PC-9 (cell line): ENCODE results near the gene ZNF217. TPM values are rescaled to one million over a fixed set of nuclear protein-coding genes. Genes with fewer than 3 reads are reported as not detected.
"Not testable (repeated sequence)": the region's sequence is repeated elsewhere in the genome, so short reads cannot be mapped to it uniquely, and the experiment has no call there.

Experiments used
- BruUV-seq: library from RNA; stranded (reverse); fragments of 400-500 nt; replicated peaks from 2 replicates; lab custom pipeline; 2021; lab: Mats Ljungman, UMichigan
- CTCF ChIA-PET: fragments of 300-600 bp; sonication (Branson Sonifier 250); formaldehyde crosslinking; loops from one replicate; lab custom pipeline; 2022; ENCODE audit warnings: antibody characterized with exemption; lab: Charles Lee
- POLR2A ChIA-PET: fragments of 300-600 bp; sonication (Branson Sonifier 250); formaldehyde crosslinking; loops from one replicate; lab custom pipeline; 2022; ENCODE audit warnings: antibody characterized with exemption; ENCODE audit not compliant: unreplicated experiment; lab: Charles Lee
- DNase-seq, 2 experiments: peaks; one replicate each; pipeline versions ENCODE4 v3.0.0 to v3.0.0-alpha.2; 2015 to 2022; ENCODE audit warnings: mixed read lengths in 1 of 2
- H2AFZ ChIP-seq: fragments of 200-600 bp; sonication (generic); 2 replicates; pipeline ENCODE4 v1.8.1; 2017; ENCODE audit warnings: antibody characterized with exemption
- H3F3A ChIP-seq: fragments of 200-600 bp; sonication (generic); 2 replicates; pipeline ENCODE4 v1.8.1; 2017; ENCODE audit warnings: antibody characterized with exemption, mild to moderate bottlenecking, low read depth; ENCODE audit not compliant: insufficient read depth
- H3K27ac ChIP-seq: fragments of 200-600 bp; sonication (generic); 2 replicates; pipeline ENCODE4 v1.6.1; 2016; ENCODE audit warnings: mixed run types
- H3K27me3 ChIP-seq: fragments of 200-600 bp; sonication (generic); 2 replicates; pipeline ENCODE4 v1.6.1; 2016; ENCODE audit warnings: low read depth, mixed run types; ENCODE audit not compliant: insufficient read depth
- H3K36me3 ChIP-seq: fragments of 200-600 bp; sonication (generic); 2 replicates; pipeline ENCODE4 v1.6.1; 2016; ENCODE audit warnings: low read depth, mixed run types
- H3K4me1 ChIP-seq: fragments of 200-600 bp; sonication (generic); replicated peaks from 2 replicates; pipeline ENCODE4 v1.6.1; 2016; ENCODE audit warnings: mixed run types; ENCODE audit not compliant: insufficient read depth
- H3K4me2 ChIP-seq: fragments of 200-600 bp; sonication (generic); 2 replicates; pipeline ENCODE4 v1.6.1; 2017; ENCODE audit warnings: mixed run types
- H3K4me3 ChIP-seq: fragments of 200-600 bp; sonication (generic); 2 replicates; pipeline ENCODE4 v1.6.1; 2016; ENCODE audit warnings: mixed run types
- H3K79me2 ChIP-seq: fragments of 200-600 bp; sonication (generic); 2 replicates; pipeline ENCODE4 v1.6.1; 2017; ENCODE audit warnings: low read depth, mixed run types
- H3K9me2 ChIP-seq: fragments of 200-600 bp; sonication (generic); 2 replicates; pipeline ENCODE4 v1.8.1; 2017; ENCODE audit warnings: mild to moderate bottlenecking; ENCODE audit not compliant: insufficient read depth
- H3K9me3 ChIP-seq: fragments of 200-600 bp; sonication (generic); 2 replicates; pipeline ENCODE4 v1.8.1; 2016; ENCODE audit warnings: low read depth; ENCODE audit not compliant: insufficient read depth
- H4K20me1 ChIP-seq: fragments of 200-600 bp; sonication (generic); 2 replicates; pipeline ENCODE4 v1.8.1; 2017; ENCODE audit not compliant: insufficient read depth
- EZH2 ChIP-seq: fragments of 200-600 bp; sonication (generic); IDR thresholded peaks from 2 replicates; pipeline ENCODE4 v1.8.0; 2017; ENCODE audit warnings: antibody characterized with exemption, low read depth
- intact Hi-C: fragments of 100-400 bp; cut with micrococcal nuclease; formaldehyde crosslinking; loops from one replicate; pipeline ENCODE4 v1.10.0; 2022; ENCODE audit not compliant: unreplicated experiment
- total RNA-seq: library from RNA; stranded (reverse); gene quantifications from 2 replicates; pipeline ENCODE4 v1.2.3, GENCODE V29; 2021
- TF ChIP-seq, protein P1 (sequence below): fragments of 200-600 bp; sonication (generic); conservative IDR thresholded peaks from 2 replicates; pipeline ENCODE4 v1.6.1; 2017; ENCODE audit warnings: mixed run types, antibody characterized with exemption, mild to moderate bottlenecking, moderate library complexity

ZNF217 gene
- total RNA-seq, 1 experiment from 2014 or later = 63.8 TPM

DNA sequence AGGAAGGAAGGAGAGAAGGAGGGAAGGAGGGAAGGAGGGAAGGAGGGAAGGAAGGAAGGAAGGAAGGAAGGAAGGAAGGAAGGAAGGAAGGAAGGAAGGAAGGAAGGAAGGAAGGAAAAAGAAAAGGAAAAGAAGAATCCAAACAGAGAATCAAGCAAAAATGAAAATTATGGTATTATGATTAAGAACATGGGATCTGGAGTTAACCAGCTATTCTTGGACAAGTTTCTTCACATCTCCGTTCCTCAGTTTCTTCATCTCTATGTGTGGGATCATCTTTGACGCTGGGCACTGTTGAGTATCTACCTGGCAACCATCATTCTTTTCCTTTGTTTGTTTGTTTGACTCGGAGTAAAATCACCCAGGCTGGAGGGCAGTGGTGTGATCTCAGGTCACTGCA lies 71.6 kb downstream of the ZNF217 start:
- Histone ChIP-seq H4K20me1 (no peaks in the 10 kb centered on the region), H3F3A (no peaks in the 10 kb centered on the region), H3K36me3 (no peaks in the 10 kb centered on the region), H3K79me2 (no peaks in the 10 kb centered on the region), H3K27me3 (0 out of 2 replicates have a peak, but pooled peaks cover 8% of the 10 kb centered on the region), H3K9me3 (no peaks in the 10 kb centered on the region), H2AFZ (no peak overlapping the region), H3K4me2 (no peak overlapping the region), H3K9me2 (no peaks in the 10 kb centered on the region), H3K4me3 (no peak overlapping the region), H3K27ac (no peak overlapping the region), H3K4me1 (no peaks in the 10 kb centered on the region)
- intact Hi-C loops = no loop called here
- DNase-seq = no peak
- CTCF ChIA-PET = no interaction called here
- no peak for TF ChIP-seq EZH2
- TF ChIP-seq, protein P1, sequence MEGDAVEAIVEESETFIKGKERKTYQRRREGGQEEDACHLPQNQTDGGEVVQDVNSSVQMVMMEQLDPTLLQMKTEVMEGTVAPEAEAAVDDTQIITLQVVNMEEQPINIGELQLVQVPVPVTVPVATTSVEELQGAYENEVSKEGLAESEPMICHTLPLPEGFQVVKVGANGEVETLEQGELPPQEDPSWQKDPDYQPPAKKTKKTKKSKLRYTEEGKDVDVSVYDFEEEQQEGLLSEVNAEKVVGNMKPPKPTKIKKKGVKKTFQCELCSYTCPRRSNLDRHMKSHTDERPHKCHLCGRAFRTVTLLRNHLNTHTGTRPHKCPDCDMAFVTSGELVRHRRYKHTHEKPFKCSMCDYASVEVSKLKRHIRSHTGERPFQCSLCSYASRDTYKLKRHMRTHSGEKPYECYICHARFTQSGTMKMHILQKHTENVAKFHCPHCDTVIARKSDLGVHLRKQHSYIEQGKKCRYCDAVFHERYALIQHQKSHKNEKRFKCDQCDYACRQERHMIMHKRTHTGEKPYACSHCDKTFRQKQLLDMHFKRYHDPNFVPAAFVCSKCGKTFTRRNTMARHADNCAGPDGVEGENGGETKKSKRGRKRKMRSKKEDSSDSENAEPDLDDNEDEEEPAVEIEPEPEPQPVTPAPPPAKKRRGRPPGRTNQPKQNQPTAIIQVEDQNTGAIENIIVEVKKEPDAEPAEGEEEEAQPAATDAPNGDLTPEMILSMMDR = no peak
- POLR2A ChIA-PET = no interaction called here
- no TSS peak for BruUV-seq

- H3K4me2 ChIP-seq, H2AFZ ChIP-seq, H3K4me3 ChIP-seq, H3K9me3 ChIP-seq, intact Hi-C loops, H3K36me3 ChIP-seq, H4K20me1 ChIP-seq, H3F3A ChIP-seq, BruUV-seq, CTCF ChIA-PET, H3K27ac ChIP-seq, H3K9me2 ChIP-seq, H3K27me3 ChIP-seq, H3K79me2 ChIP-seq, POLR2A ChIA-PET, H3K4me1 ChIP-seq: not testable (repeated sequence)
- peak; percentile 17 to 58 for DNase-seq
These were observed 72.2 kb downstream of the ZNF217 start for GRCh38 chr20:53521421-53521820.

GRCh38 chr20:53517146-53517545 lies 76.5 kb downstream of the ZNF217 start:
- H2AFZ ChIP-seq = no peak overlapping the region
- no peaks in the 10 kb centered on the region for H3F3A ChIP-seq
- H3K36me3 ChIP-seq = no peaks in the 10 kb centered on the region
- H4K20me1 ChIP-seq = no peaks in the 10 kb centered on the region
- intact Hi-C loops = no loop called here
- TF ChIP-seq EZH2 = no peak
- TF ChIP-seq, protein P1 = no peak
- ChIA-PET CTCF (no interaction called here), POLR2A (no interaction called here)
- H3K27me3 ChIP-seq = no peaks in the 10 kb centered on the region
- DNase-seq = no peak
- H3K9me2 ChIP-seq = no peaks in the 10 kb centered on the region
- no peaks in the 10 kb centered on the region for H3K79me2 ChIP-seq
- BruUV-seq = no TSS peak
- H3K4me1 ChIP-seq = no peaks in the 10 kb centered on the region
- H3K4me2 ChIP-seq = 0 out of 2 replicates have a peak overlapping the region, but pooled peaks have one; percentile 1
- no peaks in the 10 kb centered on the region for H3K9me3 ChIP-seq
- H3K4me3 ChIP-seq = no peak overlapping the region
- H3K27ac ChIP-seq = no peak overlapping the region
